Left hindlimb (tissue), 1 donor: ENCODE measurements around the gene SLC5A11.
"Not testable (repeated sequence)": the region's sequence is repeated elsewhere in the genome, so short reads cannot be mapped to it uniquely, and the experiment has no call there.

Experiments used
- DNase-seq: peaks from one replicate; pipeline ENCODE4 v3.0.0-alpha.2; 2018

SLC5A11 gene

DNA sequence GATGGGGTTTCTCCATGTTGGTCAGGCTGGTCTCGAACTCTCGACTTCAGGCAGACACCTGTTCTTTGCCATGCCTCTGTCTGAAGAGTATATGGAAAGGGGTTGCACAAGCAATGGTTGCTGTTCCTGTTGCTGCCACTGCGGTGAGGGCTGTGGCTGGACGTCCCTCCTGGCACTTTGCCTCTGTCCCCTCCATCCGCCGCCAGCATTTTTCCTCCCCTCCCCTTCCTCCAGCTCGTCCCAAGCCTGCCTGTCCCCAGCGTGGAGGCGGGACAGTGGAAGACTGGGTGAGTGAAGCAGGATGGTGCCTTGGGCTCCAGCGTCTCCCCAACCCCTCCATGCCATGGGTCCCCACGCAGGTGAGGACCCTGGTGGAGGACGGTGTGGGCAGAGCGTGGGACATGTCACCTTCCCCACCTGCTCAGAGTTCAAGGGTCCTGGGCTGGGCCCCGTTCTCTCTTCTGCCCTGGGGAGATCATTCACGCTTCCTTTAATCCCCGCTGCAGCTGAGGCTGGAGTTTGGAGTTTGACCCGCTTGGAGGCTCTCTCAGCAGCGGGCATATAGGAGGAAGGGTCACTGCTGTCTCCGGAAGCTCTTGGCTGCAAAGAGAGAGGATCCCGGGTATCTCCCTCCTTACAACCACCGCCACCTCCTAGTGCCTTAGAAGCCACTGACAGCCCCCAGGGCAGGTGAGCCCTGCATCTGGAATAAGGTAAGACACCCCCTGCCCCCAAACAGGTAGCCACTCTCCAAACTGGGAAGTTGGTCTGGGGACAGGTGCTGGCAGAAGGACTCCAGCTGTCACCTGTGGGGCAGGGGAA is at the start of gene SLC5A11:
TSS of gene SLC5A11 (plus strand) at position 238 of the 822 bp plus-strand sequence. CDS start 12,681 bp downstream, outside the sequence.
- DNase-seq: no peak

GRCh38 chr16:24800586-24800985 is 45.2 kb upstream of the SLC5A11 start:
- no peak for DNase-seq

GRCh38 chr16:24801761-24802302 is 43.9 kb upstream of the SLC5A11 start:
- DNase-seq: no peak

- DNase-seq: no peak
These were observed 40.3 kb upstream of the SLC5A11 start for GRCh38 chr16:24805484-24805883.

GRCh38 chr16:24807301-24807700 is 38.5 kb upstream of the SLC5A11 start:
- no peak for DNase-seq

- no peak for DNase-seq
These were observed 34.6 kb upstream of the SLC5A11 start for GRCh38 chr16:24810951-24811843.

GRCh38 chr16:24812813-24813212 is 33.0 kb upstream of the SLC5A11 start:
- not testable (repeated sequence) for DNase-seq

DNA sequence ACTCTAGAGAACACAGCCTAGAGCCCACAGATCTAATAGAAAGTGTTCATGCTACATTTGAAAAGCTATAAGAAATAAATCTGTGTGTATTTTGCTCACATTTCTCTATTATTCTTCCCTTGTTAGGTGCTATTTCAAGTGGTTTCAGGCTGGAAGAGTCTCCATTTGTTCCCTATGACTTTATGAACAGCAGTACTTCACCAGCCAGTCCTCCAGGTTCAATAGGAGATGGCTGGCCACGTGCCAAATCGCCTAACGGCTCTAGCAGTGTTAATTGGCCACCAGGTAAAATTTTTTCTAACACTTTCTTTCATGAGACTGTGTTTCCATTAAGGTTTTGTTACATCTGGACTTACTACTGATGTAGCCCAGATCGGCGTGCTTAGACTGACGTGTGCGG is 30.7 kb upstream of the SLC5A11 start:
- no peak for DNase-seq

- DNase-seq: no peak
These were observed 29.1 kb upstream of the SLC5A11 start for GRCh38 chr16:24816688-24817087.

DNA sequence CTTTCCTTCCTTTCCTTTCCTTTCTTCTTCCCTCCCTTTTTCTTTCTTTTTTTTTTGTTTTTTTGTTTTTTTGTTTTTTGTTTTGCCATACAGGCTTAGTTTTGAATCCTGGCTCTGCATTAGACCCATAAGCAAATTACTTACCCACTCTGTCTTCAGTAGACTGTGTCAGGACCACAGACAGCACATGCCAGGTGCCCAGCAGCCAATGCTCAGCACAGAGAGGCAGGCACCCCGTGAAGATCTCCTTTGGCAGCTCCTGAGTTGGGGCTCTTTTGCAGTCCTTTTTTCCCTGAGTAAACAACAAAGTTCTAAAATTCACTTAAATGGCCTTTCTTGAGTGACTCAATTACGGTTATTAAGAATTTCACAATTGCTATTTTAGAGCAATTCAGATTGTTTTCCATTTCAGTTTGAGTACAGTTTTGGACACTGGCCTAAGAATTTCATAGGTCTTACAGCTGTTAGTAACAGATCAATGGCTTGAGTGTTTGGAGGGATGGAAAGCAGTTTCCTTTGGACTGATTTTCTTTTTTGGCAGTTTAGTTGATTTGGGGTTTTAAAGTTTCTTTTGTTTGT is 26.2 kb upstream of the SLC5A11 start:
- no peak for DNase-seq

- no peak for DNase-seq
These were observed 25.2 kb upstream of the SLC5A11 start for GRCh38 chr16:24820522-24820921.

GRCh38 chr16:24821129-24821528 is 24.6 kb upstream of the SLC5A11 start:
- DNase-seq: no peak

GRCh38 chr16:24822542-24822941 is 23.2 kb upstream of the SLC5A11 start:
- no peak for DNase-seq

DNA sequence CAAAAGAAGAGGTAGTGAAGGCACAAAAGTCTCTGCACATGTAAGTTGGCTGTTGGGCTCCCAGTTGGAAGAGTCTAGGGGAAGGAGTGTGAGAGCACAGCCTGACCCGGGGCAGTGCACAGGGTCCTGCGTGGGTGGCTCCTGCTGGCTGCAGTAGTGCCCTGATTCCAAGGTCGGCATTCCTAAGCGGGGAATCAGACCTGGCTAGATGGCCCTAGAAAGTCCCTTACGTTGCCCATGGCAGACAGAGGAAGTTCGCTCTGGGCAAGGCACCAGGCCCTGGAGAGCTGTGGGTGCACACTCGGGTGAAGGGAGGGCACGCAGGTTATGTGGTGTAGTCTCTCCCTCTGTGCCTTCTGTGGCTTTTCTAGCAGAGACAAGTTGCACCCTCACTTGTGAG is 22.8 kb upstream of the SLC5A11 start:
- DNase-seq: no peak

- DNase-seq: no peak
These were observed 20.1 kb upstream of the SLC5A11 start for GRCh38 chr16:24825696-24826095.

GRCh38 chr16:24826096-24826690 is 19.6 kb upstream of the SLC5A11 start:
- no peak for DNase-seq

DNA sequence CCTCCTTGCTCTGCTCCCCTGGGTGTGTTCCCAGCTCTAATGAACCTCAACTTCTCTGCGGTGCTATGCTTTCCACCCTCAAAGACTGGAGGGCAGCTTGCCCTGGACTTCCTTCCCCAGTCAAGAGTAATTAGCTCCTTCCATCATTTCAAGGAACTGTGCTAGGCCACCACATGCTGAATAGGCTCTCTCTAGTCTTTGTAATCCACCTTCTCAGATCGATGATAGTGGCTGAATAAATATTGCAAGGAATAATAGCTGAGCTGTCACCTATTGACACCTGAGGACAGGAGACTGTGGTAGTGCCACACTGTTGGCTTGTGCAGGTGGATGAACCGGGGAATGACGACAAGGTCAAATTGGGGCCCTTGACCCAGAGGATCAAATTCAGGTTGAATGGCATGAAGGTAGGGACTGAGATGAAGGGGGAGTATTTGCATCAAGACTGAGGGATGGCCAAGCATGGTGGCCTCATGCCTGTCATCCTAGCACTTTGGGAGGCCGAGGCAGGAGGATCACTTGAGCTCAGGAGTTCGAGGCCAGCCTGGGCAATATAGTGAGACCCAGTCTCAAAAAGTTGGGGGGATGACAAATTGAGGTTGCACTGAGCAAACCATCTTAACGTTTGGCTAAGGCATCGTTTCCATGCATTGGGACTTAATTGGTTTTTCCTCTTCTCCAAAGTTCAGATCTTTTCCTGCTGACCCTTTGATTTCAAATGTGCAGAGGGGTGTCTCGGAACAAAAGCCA is 18.8 kb upstream of the SLC5A11 start:
- DNase-seq: no peak

- DNase-seq: no peak
These were observed 16.6 kb upstream of the SLC5A11 start for GRCh38 chr16:24829153-24829552.

- DNase-seq: no peak
These were observed 12.4 kb upstream of the SLC5A11 start for GRCh38 chr16:24833352-24833751.

- DNase-seq: no peak
These were observed 11.1 kb upstream of the SLC5A11 start for GRCh38 chr16:24834459-24835335.

GRCh38 chr16:24836836-24837235 is 8.9 kb upstream of the SLC5A11 start:
- DNase-seq: no peak
